Measurements from ENCODE around the gene RASD2.

RASD2 gene

GRCh38 chr22:35572556-35572955, 31.9 kb downstream of the RASD2 start:
- no peak overlapping the region for H4K8ac ChIP-seq (ENCODE audit: low read depth, low read length)
- no peak overlapping the region for H2AK5ac ChIP-seq (ENCODE audit: low read length)
- no peak overlapping the region for H3K18ac ChIP-seq (ENCODE audit: low read length)
- H3K36me3 ChIP-seq (ENCODE audit: control insufficient read depth in 1 of 2, insufficient read depth in 2 of 2, low read length in 2 of 2), result no peaks in the 10 kb centered on the region
- H3K14ac ChIP-seq (ENCODE audit: low read length), result no peak overlapping the region
- H3K27ac ChIP-seq (ENCODE audit: low read depth, low read length), result no peak overlapping the region
- H3K79me2 ChIP-seq (ENCODE audit: control insufficient read depth, insufficient read depth, low read length, poor library complexity), result peaks cover 2% of the 10 kb centered on the region
- no peak overlapping the region for H4K91ac ChIP-seq (ENCODE audit: low read depth, low read length)
- no peak overlapping the region for H2BK12ac ChIP-seq (ENCODE audit: low read length)
- no peak for DNase-seq
- H3K79me1 ChIP-seq (ENCODE audit: low read length), result no peaks in the 10 kb centered on the region
- H3K23ac ChIP-seq (ENCODE audit: low read length), result no peak overlapping the region
- H3K4ac ChIP-seq (ENCODE audit: low read depth, low read length), result no peak overlapping the region
- WGBS (ENCODE audit: extremely low coverage, insufficient coverage, insufficient read length), result no CpG with 5 or more reads among the region's 8 CpGs
- no peaks in the 10 kb centered on the region for H3K4me1 ChIP-seq (ENCODE audit: control insufficient read depth in 1 of 2, insufficient read depth in 2 of 2, low read length in 2 of 2)
- H2BK120ac ChIP-seq (ENCODE audit: insufficient read depth, low read length, poor library complexity), result no peak overlapping the region
- no peak overlapping the region for H3K4me2 ChIP-seq (ENCODE audit: low read length)
- peaks cover 2% of the 10 kb centered on the region for H3K9me3 ChIP-seq (ENCODE audit: insufficient read depth, low read depth, low read length)
- H3K9ac ChIP-seq (ENCODE audit: low read length), result no peak overlapping the region
- H3K4me3 ChIP-seq (ENCODE audit: low read depth, low read length), result peak overlapping the region; percentile 14
- no peak overlapping the region for H4K12ac ChIP-seq (ENCODE audit: low read depth, low read length)
- H2AFZ ChIP-seq (ENCODE audit: insufficient read depth, low read length, poor library complexity), result no peak overlapping the region
- no peak overlapping the region for H2BK5ac ChIP-seq (ENCODE audit: low read depth, low read length, poor library complexity)
- H3K27me3 ChIP-seq (ENCODE audit: insufficient read depth, low read length), result no peaks in the 10 kb centered on the region

- no peak overlapping the region for H3K9ac ChIP-seq (ENCODE audit: low read length)
- no peak overlapping the region for H2BK120ac ChIP-seq (ENCODE audit: insufficient read depth, low read length, poor library complexity)
- no peak overlapping the region for H2BK5ac ChIP-seq (ENCODE audit: low read depth, low read length, poor library complexity)
- H4K12ac ChIP-seq (ENCODE audit: low read depth, low read length), result no peak overlapping the region
- H3K4me2 ChIP-seq (ENCODE audit: low read length), result no peak overlapping the region
- no peaks in the 10 kb centered on the region for H3K27me3 ChIP-seq (ENCODE audit: insufficient read depth, low read length)
- no peak overlapping the region for H2BK12ac ChIP-seq (ENCODE audit: low read length)
- no peak overlapping the region for H3K4ac ChIP-seq (ENCODE audit: low read depth, low read length)
- no peak overlapping the region for H2AK5ac ChIP-seq (ENCODE audit: low read length)
- H3K79me2 ChIP-seq (ENCODE audit: control insufficient read depth, insufficient read depth, low read length, poor library complexity), result no peaks in the 10 kb centered on the region
- H4K91ac ChIP-seq (ENCODE audit: low read depth, low read length), result no peak overlapping the region
- H3K36me3 ChIP-seq (ENCODE audit: control insufficient read depth in 1 of 2, insufficient read depth in 2 of 2, low read length in 2 of 2), result no peaks in the 10 kb centered on the region
- no peak overlapping the region for H2AFZ ChIP-seq (ENCODE audit: insufficient read depth, low read length, poor library complexity)
- no peak overlapping the region for H4K8ac ChIP-seq (ENCODE audit: low read depth, low read length)
- H3K4me1 ChIP-seq (ENCODE audit: control insufficient read depth in 1 of 2, insufficient read depth in 2 of 2, low read length in 2 of 2), result peaks cover 0 to 2% of the 10 kb centered on the region in 2 experiments
- H3K23ac ChIP-seq (ENCODE audit: low read length), result no peak overlapping the region
- H3K4me3 ChIP-seq (ENCODE audit: low read depth, low read length), result no peak overlapping the region
- H3K79me1 ChIP-seq (ENCODE audit: low read length), result no peaks in the 10 kb centered on the region
- WGBS (ENCODE audit: extremely low coverage, insufficient coverage, insufficient read length), result no CpG with 5 or more reads among the region's 15 CpGs
- no peak overlapping the region for H3K14ac ChIP-seq (ENCODE audit: low read length)
- H3K18ac ChIP-seq (ENCODE audit: low read length), result no peak overlapping the region
- H3K27ac ChIP-seq (ENCODE audit: low read depth, low read length), result no peak overlapping the region
- DNase-seq, result no peak
- peaks cover 2% of the 10 kb centered on the region for H3K9me3 ChIP-seq (ENCODE audit: insufficient read depth, low read depth, low read length)
Measured at GRCh38 chr22:35575116-35575748, 34.6 kb downstream of the RASD2 start.

GRCh38 chr22:35576671-35577070, 36.0 kb downstream of the RASD2 start:
- Histone ChIP-seq H3K4me2 (ENCODE audit: low read length) (no peak overlapping the region), H3K79me2 (ENCODE audit: control insufficient read depth, insufficient read depth, low read length, poor library complexity) (no peaks in the 10 kb centered on the region), H3K36me3 (ENCODE audit: control insufficient read depth in 1 of 2, insufficient read depth in 2 of 2, low read length in 2 of 2) (no peaks in the 10 kb centered on the region), H3K23ac (ENCODE audit: low read length) (no peak overlapping the region), H3K27ac (ENCODE audit: low read depth, low read length) (no peak overlapping the region), H3K9me3 (ENCODE audit: insufficient read depth, low read depth, low read length) (peaks cover 2% of the 10 kb centered on the region), H3K4ac (ENCODE audit: low read depth, low read length) (no peak overlapping the region), H4K91ac (ENCODE audit: low read depth, low read length) (no peak overlapping the region), H2AFZ (ENCODE audit: insufficient read depth, low read length, poor library complexity) (no peak overlapping the region), H3K4me3 (ENCODE audit: low read depth, low read length) (no peak overlapping the region), H4K12ac (ENCODE audit: low read depth, low read length) (no peak overlapping the region), H4K8ac (ENCODE audit: low read depth, low read length) (no peak overlapping the region), H2BK5ac (ENCODE audit: low read depth, low read length, poor library complexity) (no peak overlapping the region), H3K79me1 (ENCODE audit: low read length) (no peaks in the 10 kb centered on the region), H2BK12ac (ENCODE audit: low read length) (no peak overlapping the region), H2BK120ac (ENCODE audit: insufficient read depth, low read length, poor library complexity) (no peak overlapping the region), H3K18ac (ENCODE audit: low read length) (no peak overlapping the region), H3K9ac (ENCODE audit: low read length) (no peak overlapping the region), H3K27me3 (ENCODE audit: insufficient read depth, low read length) (no peaks in the 10 kb centered on the region), H3K4me1 (ENCODE audit: control insufficient read depth in 1 of 2, insufficient read depth in 2 of 2, low read length in 2 of 2) (peaks cover 0 to 5% of the 10 kb centered on the region in 2 experiments), H3K14ac (ENCODE audit: low read length) (no peak overlapping the region), H2AK5ac (ENCODE audit: low read length) (no peak overlapping the region)
- WGBS (ENCODE audit: extremely low coverage, insufficient coverage, insufficient read length), result no CpG with 5 or more reads among the region's 8 CpGs
- no peak for DNase-seq

- H3K4ac ChIP-seq (ENCODE audit: low read depth, low read length), result no peak overlapping the region
- H3K23ac ChIP-seq (ENCODE audit: low read length), result no peak overlapping the region
- no peak overlapping the region for H4K12ac ChIP-seq (ENCODE audit: low read depth, low read length)
- WGBS (ENCODE audit: extremely low coverage, insufficient coverage, insufficient read length), result 100% methylated on average over 1 of the region's 2 CpGs
- H3K79me1 ChIP-seq (ENCODE audit: low read length), result no peaks in the 10 kb centered on the region
- H3K27ac ChIP-seq (ENCODE audit: low read depth, low read length), result no peak overlapping the region
- no peaks in the 10 kb centered on the region for H3K27me3 ChIP-seq (ENCODE audit: insufficient read depth, low read length)
- no peak overlapping the region for H3K4me3 ChIP-seq (ENCODE audit: low read depth, low read length)
- no peak overlapping the region for H3K4me2 ChIP-seq (ENCODE audit: low read length)
- no peak overlapping the region for H3K14ac ChIP-seq (ENCODE audit: low read length)
- no peak for DNase-seq
- H3K9ac ChIP-seq (ENCODE audit: low read length), result no peak overlapping the region
- no peaks in the 10 kb centered on the region for H3K36me3 ChIP-seq (ENCODE audit: control insufficient read depth in 1 of 2, insufficient read depth in 2 of 2, low read length in 2 of 2)
- no peaks in the 10 kb centered on the region for H3K79me2 ChIP-seq (ENCODE audit: control insufficient read depth, insufficient read depth, low read length, poor library complexity)
- H4K8ac ChIP-seq (ENCODE audit: low read depth, low read length), result no peak overlapping the region
- no peak overlapping the region for H2AK5ac ChIP-seq (ENCODE audit: low read length)
- no peak overlapping the region for H2BK120ac ChIP-seq (ENCODE audit: insufficient read depth, low read length, poor library complexity)
- H2AFZ ChIP-seq (ENCODE audit: insufficient read depth, low read length, poor library complexity), result no peak overlapping the region
- H3K18ac ChIP-seq (ENCODE audit: low read length), result no peak overlapping the region
- no peak overlapping the region for H2BK5ac ChIP-seq (ENCODE audit: low read depth, low read length, poor library complexity)
- H3K4me1 ChIP-seq (ENCODE audit: control insufficient read depth in 1 of 2, insufficient read depth in 2 of 2, low read length in 2 of 2), result peaks cover 0 to 5% of the 10 kb centered on the region in 2 experiments
- no peak overlapping the region for H4K91ac ChIP-seq (ENCODE audit: low read depth, low read length)
- no peak overlapping the region for H2BK12ac ChIP-seq (ENCODE audit: low read length)
- H3K9me3 ChIP-seq (ENCODE audit: insufficient read depth, low read depth, low read length), result no peaks in the 10 kb centered on the region
Measured at GRCh38 chr22:35577799-35578659, 37.4 kb downstream of the RASD2 start.
